MV-4-11 (cell line): ENCODE measurements around the gene BBS9.
A peak's percentile ranks its signal among the peaks of the same experiment; 100 is the strongest.
"Not testable (repeated sequence)": the region's sequence is repeated elsewhere in the genome, so short reads cannot be mapped to it uniquely, and the experiment has no call there.

Experiments
- DNase-seq: peaks from one replicate; lab custom pipeline; 2025; lab: John Stamatoyannopoulos, UW

BBS9 gene

GRCh38 chr7:33195264-33195663, 65.9 kb downstream of the BBS9 start:
- peak; percentile 26 for DNase-seq

GRCh38 chr7:33196221-33196620, 66.9 kb downstream of the BBS9 start:
- no peak for DNase-seq

GRCh38 chr7:33200282-33200681, 70.9 kb downstream of the BBS9 start:
- no peak for DNase-seq

GRCh38 chr7:33201821-33202220, 72.5 kb downstream of the BBS9 start:
- no peak for DNase-seq

GRCh38 chr7:33210958-33211357, 81.6 kb downstream of the BBS9 start:
- no peak for DNase-seq

GRCh38 chr7:33212144-33212543, 82.8 kb downstream of the BBS9 start:
- no peak for DNase-seq

- no peak for DNase-seq
Measured at GRCh38 chr7:33215992-33216391, 86.6 kb downstream of the BBS9 start.

GRCh38 chr7:33217595-33217994, 88.2 kb downstream of the BBS9 start:
- DNase-seq: no peak

GRCh38 chr7:33218841-33219535, 89.6 kb downstream of the BBS9 start:
- DNase-seq: not testable (repeated sequence)

- DNase-seq: no peak
Measured at GRCh38 chr7:33220231-33220630, 90.9 kb downstream of the BBS9 start.

GRCh38 chr7:33221390-33221789, 92.0 kb downstream of the BBS9 start:
- no peak for DNase-seq

- no peak for DNase-seq
Measured at GRCh38 chr7:33232632-33233145, 103.3 kb downstream of the BBS9 start.

GRCh38 chr7:33233659-33234058, 104.3 kb downstream of the BBS9 start:
- DNase-seq: no peak

- DNase-seq: peak; percentile 0
Measured at GRCh38 chr7:33237036-33237435, 107.7 kb downstream of the BBS9 start.

GRCh38 chr7:33243319-33243881, 114.0 kb downstream of the BBS9 start:
- DNase-seq: peak; percentile 30

GRCh38 chr7:33248671-33249070, 119.3 kb downstream of the BBS9 start:
- DNase-seq: no peak

- no peak for DNase-seq
Measured at GRCh38 chr7:33250421-33250871, 121.1 kb downstream of the BBS9 start.

GRCh38 chr7:33251301-33251700, 121.9 kb downstream of the BBS9 start:
- no peak for DNase-seq

GRCh38 chr7:33258491-33258951, 129.2 kb downstream of the BBS9 start:
- no peak for DNase-seq

- DNase-seq: no peak
Measured at GRCh38 chr7:33261585-33261984, 132.2 kb downstream of the BBS9 start.

- no peak for DNase-seq
Measured at GRCh38 chr7:33262476-33262875, 133.1 kb downstream of the BBS9 start.

GRCh38 chr7:33271839-33272371, 142.5 kb downstream of the BBS9 start:
- not testable (repeated sequence) for DNase-seq

- DNase-seq: no peak
Measured at GRCh38 chr7:33273356-33273755, 144.0 kb downstream of the BBS9 start.
